GM20431 (cell line): ENCODE data around the gene PCDHGA3.
"Not testable (repeated sequence)": the region's sequence is repeated elsewhere in the genome, so short reads cannot be mapped to it uniquely, and the experiment has no call there.

Experiments
- in situ Hi-C: fragments of 300-500 bp; cut with MseI, MboI; formaldehyde crosslinking; loops from one replicate; pipeline ENCODE4 v1.15.0; 2020; ENCODE audit warnings: low sequenced_read_pairs; ENCODE audit not compliant: unreplicated experiment

The PCDHGA3 gene

DNA sequence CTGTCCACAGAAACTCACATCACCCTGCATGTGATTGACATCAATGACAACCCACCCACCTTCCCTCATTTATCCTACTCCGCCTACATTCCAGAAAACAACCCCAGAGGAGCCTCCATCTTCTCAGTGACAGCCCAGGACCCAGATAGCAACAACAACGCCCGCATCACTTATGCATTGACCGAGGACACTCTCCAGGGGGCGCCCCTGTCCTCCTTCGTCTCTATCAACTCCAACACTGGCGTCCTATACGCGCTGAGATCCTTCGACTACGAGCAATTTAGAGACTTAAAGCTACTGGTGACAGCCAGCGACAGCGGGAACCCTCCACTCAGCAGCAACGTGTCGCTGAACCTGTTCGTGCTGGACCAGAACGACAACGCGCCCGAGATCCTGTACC lies 1.7 kb downstream of the PCDHGA3 start:
- in situ Hi-C loops: no loop called here

DNA sequence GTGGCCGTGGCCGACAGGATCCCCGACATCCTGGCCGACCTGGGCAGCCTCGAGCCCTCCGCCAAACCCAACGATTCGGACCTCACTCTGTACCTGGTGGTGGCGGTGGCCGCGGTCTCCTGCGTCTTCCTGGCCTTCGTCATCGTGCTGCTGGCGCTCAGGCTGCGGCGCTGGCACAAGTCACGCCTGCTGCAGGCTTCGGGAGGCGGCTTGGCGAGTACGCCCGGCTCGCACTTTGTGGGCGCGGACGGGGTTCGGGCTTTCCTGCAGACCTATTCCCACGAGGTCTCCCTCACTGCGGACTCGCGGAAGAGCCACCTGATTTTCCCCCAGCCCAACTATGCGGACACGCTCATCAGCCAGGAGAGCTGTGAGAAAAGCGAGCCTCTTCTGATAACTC lies 2.4 kb downstream of the PCDHGA3 start:
- in situ Hi-C loops: not testable (repeated sequence)

DNA sequence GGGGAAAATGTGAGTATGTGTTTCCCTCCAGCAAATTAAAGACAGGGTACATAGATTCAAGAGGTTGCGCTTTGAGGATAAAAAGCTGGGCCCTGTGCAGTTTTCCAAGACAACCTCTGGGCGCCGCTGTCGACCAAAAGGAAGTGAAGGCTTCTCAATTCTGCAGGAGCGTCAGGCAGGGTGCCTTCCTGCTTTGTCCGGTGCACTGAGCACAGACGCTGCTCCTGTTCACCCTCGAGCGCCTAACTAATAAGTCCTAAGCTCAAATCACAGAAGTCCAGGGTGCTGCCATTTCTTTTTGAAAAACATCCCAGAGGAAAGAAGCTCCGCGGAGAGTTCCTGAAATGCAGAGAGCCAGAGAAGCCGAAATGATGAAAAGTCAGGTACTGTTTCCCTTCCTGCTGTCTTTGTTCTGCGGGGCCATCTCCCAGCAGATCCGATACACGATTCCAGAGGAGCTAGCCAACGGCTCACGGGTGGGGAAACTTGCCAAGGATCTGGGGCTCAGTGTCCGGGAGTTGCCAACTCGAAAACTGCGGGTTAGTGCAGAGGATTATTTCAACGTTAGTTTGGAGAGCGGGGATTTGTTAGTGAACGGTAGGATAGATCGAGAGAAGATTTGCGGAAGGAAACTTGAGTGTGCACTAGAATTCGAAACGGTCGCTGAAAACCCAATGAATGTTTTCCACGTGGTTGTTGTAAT lies 6.4 kb downstream of the PCDHGA3 start, which contains the start of gene PCDHGB1:
TSS of gene PCDHGB1 (plus strand) at position 183 of the 703 bp plus-strand sequence. CDS start at position 345, 162 bp downstream.
- in situ Hi-C loops: no loop called here

DNA sequence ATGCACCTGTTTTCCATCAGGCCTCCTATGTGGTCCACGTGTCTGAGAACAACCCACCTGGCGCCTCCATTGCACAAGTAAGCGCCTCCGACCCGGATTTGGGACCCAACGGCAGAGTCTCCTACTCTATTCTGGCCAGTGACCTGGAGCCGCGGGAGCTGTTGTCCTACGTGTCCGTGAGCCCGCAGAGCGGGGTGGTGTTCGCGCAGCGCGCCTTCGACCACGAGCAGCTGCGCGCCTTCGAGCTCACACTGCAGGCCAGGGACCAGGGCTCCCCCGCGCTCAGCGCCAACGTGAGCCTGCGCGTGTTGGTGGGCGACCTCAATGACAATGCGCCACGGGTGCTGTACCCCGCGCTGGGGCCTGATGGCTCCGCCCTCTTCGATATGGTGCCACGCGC lies 8.0 kb downstream of the PCDHGA3 start:
- in situ Hi-C loops: no loop called here

DNA sequence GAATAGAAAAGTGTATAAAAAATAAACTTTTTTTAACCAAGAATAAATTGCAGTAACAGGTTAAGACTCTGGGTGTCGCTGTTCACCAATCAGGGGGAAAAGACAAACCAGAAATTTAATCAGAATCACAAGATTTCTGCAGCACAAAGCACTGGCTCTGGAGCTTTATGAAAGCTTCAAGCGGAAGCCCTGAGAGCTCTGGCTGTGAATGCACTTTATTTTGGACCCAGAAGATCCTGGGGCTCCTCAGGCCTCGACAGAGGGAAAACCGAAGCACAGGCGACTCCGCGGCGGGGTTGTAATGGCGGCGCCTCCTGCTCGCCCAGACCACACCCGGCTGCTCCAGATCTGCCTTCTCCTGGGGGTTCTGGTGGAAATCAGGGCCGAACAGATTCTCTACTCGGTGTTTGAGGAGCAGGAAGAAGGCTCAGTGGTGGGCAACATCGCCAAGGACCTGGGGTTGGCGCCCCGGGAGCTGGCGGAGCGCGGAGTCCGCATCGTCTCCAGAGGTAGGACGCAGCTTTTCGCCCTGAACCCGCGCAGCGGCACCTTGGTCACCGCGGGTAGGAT lies 11.4 kb downstream of the PCDHGA3 start, which contains the start of gene PCDHGA4:
TSS of gene PCDHGA4 (plus strand) at position 122 of the 570 bp plus-strand sequence. CDS start at position 209, 87 bp downstream.
- in situ Hi-C loops: no loop called here

DNA sequence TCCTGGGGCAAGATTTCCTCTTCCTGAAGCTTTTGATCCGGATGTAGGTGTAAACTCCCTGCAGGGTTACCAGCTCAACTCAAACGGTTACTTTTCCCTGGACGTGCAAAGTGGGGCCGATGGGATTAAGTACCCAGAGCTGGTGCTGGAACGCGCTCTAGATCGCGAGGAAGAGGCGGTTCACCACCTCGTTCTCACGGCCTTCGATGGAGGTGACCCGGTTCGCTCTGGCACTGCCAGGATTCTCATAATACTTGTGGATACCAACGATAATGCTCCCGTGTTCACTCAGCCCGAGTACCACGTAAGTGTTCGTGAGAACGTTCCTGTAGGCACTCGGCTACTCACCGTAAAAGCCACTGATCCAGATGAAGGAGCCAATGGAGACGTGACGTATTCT lies 12.0 kb downstream of the PCDHGA3 start:
- in situ Hi-C loops: no loop called here

DNA sequence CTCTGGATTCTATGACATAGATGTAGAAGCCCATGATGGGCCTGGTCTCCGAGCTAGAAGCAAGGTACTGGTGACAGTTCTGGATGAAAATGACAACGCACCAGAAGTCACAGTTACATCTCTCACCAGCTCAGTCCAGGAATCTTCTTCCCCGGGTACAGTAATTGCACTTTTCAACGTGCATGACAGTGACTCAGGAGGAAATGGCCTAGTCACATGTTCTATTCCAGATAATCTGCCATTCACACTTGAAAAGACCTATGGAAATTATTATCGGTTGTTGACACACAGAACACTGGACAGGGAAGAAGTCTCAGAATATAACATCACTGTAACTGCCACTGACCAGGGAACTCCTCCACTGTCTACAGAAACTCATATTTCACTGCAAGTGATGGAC lies 12.5 kb downstream of the PCDHGA3 start:
- in situ Hi-C loops: no loop called here

DNA sequence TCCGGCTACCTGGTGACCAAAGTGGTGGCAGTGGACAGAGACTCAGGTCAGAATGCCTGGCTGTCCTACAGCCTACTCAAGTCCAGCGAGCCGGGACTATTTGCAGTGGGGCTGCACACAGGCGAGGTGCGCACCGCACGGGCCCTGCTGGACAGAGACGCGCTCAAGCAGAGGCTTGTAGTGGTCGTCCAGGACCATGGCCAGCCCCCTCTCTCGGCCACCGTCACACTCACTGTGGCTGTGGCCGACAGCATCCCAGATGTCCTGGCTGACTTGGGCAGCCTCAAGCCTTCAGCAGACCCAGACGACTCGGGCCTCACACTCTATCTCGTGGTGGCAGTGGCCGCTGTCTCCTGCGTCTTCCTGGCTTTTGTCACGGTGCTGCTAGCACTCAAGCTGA lies 13.3 kb downstream of the PCDHGA3 start:
- in situ Hi-C loops: no loop called here

DNA sequence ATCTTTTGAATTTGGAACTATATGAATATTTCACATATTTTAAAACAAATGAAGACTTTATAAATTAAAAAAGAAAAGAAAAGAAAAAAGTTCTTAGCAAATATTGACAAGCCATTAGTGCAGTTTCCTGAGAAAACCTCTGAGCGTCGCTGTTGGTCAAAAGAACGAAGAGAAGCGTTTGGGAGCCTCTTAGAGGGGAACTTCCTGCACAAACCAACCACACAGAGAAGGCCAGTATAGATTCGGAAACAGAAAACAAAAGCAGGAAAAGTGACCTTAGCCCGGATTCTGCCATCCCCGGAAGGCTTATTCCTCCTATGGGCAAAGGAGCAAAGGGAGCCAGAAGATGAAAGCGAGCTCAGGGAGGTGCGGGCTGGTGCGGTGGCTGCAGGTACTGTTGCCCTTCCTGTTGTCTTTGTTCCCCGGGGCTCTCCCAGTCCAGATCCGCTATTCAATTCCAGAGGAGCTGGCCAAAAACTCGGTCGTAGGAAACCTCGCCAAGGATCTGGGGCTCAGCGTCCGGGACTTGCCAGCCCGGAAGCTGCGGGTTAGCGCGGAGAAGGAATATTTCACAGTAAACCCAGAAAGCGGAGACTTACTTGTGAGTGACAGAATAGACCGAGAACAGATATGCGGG lies 16.3 kb downstream of the PCDHGA3 start, which contains the start of gene PCDHGB2:
TSS of gene PCDHGB2 (plus strand) at position 205 of the 637 bp plus-strand sequence. CDS start at position 347, 142 bp downstream.
- in situ Hi-C loops: no loop called here

DNA sequence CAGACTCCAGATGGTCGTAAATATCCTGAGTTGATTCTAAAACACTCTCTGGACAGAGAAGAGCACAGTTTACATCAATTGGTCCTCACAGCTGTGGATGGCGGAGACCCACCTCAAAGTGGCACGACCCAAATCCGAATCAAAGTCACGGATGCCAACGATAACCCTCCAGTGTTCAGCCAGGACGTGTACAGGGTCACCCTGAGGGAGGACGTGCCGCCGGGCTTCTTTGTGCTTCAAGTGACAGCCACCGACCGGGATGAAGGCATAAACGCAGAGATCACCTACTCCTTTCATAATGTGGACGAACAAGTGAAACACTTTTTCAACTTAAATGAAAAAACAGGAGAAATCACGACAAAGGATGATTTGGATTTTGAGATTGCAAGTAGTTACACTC lies 17.1 kb downstream of the PCDHGA3 start:
- in situ Hi-C loops: no loop called here

DNA sequence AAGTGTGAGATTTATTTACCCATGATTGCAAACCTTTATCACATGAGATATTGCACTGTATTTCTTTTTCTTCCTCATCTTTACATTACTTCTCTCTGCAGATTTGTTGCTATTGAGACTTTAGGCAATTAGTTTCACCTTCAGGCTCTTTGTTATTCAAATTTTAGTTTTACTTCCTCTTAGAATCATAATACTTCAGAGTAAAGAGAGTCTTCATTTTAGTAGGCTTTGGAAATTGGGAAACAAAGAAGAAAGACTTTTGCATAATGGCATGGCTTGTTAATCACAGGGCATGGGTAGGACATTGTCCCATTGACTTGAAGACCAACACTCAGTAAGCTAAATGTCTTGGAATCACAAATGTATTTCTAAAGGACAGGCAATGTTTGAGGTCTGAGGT lies 19.1 kb downstream of the PCDHGA3 start:
- in situ Hi-C loops: no loop called here

DNA sequence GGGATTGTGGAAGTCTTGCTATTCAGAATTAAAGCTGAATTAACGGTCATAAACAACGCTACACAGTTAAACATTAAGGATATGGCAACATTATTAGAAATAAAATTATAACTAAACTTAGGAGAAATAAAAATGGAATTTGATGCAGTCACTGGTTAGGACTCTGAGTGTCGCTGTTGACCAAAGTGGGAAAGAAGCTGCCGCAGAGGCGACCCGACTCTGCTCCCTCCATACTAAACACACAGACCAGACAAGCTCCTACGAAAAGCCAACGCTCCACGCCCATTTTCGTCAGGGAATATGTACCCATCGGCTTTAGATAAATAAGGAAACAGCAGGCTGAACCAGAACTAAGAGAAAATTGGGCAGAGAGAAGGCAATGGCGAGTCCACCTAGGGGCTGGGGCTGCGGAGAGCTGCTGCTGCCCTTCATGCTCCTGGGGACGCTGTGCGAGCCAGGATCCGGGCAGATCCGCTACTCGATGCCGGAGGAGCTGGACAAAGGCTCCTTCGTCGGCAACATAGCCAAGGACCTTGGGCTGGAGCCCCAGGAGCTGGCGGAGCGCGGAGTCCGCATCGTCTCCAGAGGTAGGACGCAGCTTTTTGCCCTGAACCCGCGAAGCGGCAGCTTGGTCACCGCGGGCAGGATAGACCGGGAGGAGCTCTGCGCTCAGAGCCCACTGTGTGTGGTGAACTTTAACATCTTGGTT lies 20.5 kb downstream of the PCDHGA3 start, which contains the start of gene PCDHGA5:
TSS of gene PCDHGA5 (plus strand) at position 211 of the 709 bp plus-strand sequence. CDS start at position 380, 169 bp downstream.
- in situ Hi-C loops: no loop called here

DNA sequence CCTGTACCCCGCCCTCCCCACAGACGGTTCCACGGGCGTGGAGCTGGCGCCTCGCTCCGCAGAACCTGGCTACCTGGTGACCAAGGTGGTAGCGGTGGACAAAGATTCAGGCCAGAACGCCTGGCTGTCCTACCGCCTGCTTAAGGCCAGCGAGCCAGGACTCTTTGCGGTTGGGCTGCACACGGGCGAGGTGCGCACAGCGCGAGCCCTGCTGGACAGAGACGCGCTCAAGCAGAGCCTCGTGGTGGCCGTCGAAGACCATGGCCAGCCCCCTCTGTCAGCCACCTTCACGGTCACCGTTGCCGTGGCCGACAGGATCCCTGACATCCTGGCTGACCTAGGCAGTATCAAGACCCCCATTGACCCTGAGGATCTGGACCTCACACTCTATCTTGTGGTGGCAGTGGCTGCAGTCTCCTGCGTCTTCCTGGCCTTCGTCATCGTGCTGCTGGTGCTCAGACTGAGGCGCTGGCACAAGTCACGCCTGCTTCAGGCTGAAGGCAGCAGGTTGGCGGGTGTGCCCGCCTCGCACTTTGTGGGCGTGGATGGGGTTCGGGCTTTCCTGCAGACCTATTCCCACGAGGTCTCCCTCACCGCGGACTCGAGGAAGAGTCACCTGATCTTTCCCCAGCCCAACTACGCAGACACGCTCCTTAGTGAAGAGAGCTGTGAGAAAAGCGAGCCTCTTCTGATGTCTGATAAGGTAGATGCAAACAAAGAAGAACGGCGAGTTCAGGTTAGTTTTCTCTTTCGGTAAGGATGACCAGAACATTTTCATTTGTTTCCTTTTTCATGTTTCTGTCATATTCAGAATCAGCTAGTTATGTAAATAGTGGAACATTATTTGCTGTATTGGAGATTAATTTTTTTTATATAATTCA lies 22.6 kb downstream of the PCDHGA3 start:
- in situ Hi-C loops: no loop called here

DNA sequence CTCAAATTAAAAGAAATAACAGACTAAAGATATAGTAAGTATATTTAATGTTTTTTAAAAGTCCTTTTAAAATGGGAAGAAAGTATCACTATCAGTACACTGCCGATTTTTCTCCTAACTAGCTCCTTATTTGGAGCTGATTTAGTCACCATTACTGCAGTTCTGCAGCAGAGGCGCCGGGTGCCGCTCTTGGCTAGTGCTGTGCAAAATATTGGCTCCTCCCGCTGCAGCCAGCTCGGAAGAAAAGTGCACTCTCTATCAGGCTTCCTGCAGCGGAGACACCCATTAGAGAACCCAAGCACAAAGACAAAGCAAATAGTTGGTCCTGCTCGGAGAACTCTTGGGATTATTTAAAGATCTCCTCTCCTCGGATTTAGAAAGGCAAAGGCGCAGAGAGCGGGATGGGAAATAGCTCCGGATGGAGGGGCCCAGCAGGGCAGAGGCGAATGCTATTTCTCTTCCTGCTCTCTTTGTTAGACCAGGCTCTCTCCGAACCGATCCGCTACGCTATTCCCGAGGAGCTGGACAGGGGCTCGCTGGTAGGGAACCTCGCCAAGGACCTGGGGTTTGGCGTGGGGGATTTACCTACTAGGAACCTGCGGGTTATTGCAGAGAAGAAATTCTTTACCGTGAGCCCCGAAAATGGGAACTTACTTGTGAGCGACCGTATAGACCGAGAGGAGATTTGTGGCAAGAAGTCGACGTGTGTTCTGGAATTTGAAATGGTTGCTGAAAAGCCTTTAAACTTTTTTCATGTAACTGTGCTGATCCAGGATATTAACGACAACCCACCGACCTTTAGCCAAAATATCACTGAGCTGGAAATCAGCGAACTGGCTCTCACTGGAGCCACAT lies 26.6 kb downstream of the PCDHGA3 start, which contains the start of gene PCDHGB3:
TSS of gene PCDHGB3 (plus strand) at position 249 of the 855 bp plus-strand sequence. CDS start at position 402, 153 bp downstream.
- in situ Hi-C loops: no loop called here

DNA sequence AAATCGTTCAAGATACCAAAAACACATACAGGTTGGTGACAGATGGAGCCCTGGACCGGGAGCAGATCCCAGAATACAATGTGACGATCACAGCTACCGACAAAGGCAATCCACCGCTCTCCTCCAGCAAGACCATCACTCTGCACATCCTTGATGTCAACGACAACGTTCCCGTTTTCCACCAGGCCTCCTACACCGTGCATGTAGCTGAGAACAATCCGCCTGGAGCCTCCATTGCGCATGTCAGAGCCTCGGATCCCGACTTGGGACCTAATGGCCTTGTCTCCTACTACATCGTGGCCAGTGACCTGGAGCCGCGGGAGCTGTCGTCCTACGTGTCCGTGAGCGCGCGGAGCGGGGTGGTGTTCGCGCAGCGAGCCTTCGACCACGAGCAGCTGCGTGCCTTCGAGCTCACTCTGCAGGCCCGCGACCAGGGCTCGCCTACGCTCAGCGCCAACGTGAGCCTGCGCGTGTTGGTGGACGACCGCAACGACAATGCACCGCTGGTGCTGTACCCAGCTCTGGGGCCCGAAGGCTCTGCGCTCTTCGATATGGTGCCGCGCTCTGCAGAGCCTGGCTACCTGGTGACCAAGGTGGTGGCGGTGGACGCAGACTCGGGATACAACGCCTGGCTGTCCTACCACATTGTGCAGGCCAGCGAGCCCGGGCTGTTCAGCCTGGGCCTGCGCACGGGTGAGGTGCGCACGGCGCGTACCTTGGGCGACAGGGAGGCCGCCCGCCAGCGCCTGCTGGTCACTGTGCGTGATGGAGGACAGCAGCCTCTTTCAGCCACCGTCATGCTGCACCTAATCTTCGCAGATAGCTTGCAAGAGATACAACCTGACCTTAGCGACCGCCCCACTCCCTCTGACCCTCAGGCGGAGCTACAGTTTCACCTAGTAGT lies 28.2 kb downstream of the PCDHGA3 start:
- in situ Hi-C loops: no loop called here

DNA sequence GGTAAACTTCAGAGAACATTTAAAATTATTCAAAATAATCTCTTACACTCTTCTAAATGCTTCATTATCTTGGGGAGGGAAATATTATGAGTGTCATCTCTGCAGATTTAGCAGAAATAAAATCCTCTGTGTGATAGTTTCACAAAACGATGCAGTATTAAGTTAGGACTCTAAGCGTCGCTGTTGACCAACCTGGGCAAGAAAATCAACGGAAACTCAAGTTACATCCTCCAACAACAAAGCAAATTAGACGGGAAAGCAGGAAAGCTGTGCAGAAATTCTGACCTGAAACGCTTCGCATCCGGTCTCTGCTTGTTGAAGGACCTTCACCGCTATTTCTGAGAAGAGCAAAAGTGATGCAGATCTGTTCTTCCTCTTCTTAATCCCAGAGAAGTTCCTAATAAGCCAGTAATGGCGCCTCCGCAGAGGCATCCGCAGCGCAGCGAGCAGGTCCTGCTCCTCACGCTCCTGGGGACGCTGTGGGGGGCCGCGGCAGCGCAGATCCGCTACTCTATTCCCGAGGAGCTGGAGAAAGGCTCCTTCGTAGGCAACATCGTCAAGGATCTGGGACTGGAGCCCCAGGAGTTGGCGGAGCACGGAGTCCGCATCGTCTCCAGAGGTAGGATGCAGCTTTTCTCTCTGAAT lies 30.2 kb downstream of the PCDHGA3 start, which contains the start of gene PCDHGA6:
TSS of gene PCDHGA6 (plus strand) at position 219 of the 645 bp plus-strand sequence. CDS start at position 412, 193 bp downstream.
- in situ Hi-C loops: no loop called here

DNA sequence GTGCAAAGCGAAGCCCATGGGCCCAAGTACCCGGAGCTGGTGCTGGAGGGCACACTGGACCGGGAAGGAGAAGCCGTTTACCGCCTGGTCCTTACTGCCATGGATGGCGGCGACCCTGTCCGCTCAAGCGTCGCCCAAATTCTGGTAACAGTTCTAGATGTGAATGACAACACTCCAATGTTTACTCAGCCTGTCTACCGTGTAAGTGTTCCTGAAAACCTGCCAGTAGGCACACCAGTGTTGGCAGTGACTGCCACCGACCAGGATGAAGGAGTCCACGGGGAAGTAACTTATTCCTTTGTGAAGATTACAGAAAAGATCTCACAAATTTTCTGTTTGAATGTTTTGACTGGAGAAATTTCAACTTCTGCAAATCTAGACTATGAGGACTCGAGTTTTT lies 31.0 kb downstream of the PCDHGA3 start:
- in situ Hi-C loops: no loop called here
